HepG2 (cell line): ENCODE measurements around the gene NEK9. TPM values are rescaled to one million over a fixed set of nuclear protein-coding genes. Genes with fewer than 3 reads are reported as not detected.

Experiments used
- ATAC-seq: fragments of 200-7000 bp; cut with Tn5 transposase; 3 replicates; pipeline ENCODE4 v1.9.1; 2020; ENCODE audit warnings: mild to moderate bottlenecking, moderate library complexity
- BruUV-seq: library from RNA; stranded (reverse); fragments of 400-500 nt; replicated peaks from 2 replicates; lab custom pipeline; 2021; lab: Mats Ljungman, UMichigan
- CTCF ChIA-PET: fragments of 300-600 bp; formaldehyde crosslinking; extraction: SDS; loops from one replicate; lab custom pipeline; 2021; ENCODE audit warnings: low total read pairs, inconsistent platforms, low intra/inter-chr PET ratio; lab: Yijun Ruan, JAX
- POLR2A ChIA-PET: fragments of 350-600 bp; sonication (Branson Sonifier 250); formaldehyde crosslinking; loops from one replicate; lab custom pipeline; 2020; ENCODE audit warnings: antibody characterized with exemption, inconsistent platforms; lab: Yijun Ruan, JAX
- DNase-seq: peaks from one replicate; pipeline ENCODE4 v3.0.0-alpha.2; 2015; ENCODE audit warnings: low spot score
- FAIRE-seq: peaks from 3 replicates; lab custom pipeline; 2011; peaks lifted over from hg19 to GRCh38; lab: Jason Lieb, UNC
- H2AFZ ChIP-seq: one replicate; pipeline ENCODE4 v1.6.1; 2011; ENCODE audit warnings: low read length, inconsistent platforms
- H3K27ac ChIP-seq: fragments of 300-600 bp; 3 replicates; pipeline ENCODE4 v1.8.0; 2011; ENCODE audit warnings: mixed run types, mild to moderate bottlenecking, mixed read lengths, low read length, inconsistent platforms; ENCODE audit not compliant: insufficient read depth; ENCODE audit errors: extremely low read length
- H3K27me3 ChIP-seq, 2 experiments: fragments of 200-600 bp in 1 of 2; 2 replicates in 1 of 2; 3 replicates in 1 of 2; pipeline versions ENCODE4 v1.6.0 to v1.8.0; 2011; ENCODE audit warnings: low read length in 2 of 2, mild to moderate bottlenecking in 2 of 2, moderate library complexity in 2 of 2, inconsistent platforms in 1 of 2; ENCODE audit not compliant: insufficient read depth in 2 of 2, control insufficient read depth in 1 of 2
- H3K36me3 ChIP-seq, 2 experiments: fragments of 200-600 bp in 1 of 2; replicated peaks in 1 of 2; 2 replicates in 1 of 2; 3 replicates in 1 of 2; pipeline versions ENCODE4 v1.5.1 to v1.8.0; 2011; ENCODE audit warnings: low read length in 2 of 2, inconsistent platforms in 1 of 2; ENCODE audit not compliant: insufficient read depth in 2 of 2, control insufficient read depth in 1 of 2
- H3K4me1 ChIP-seq: 2 replicates; pipeline ENCODE4 v1.5.1; 2012; ENCODE audit warnings: low read length, inconsistent platforms; ENCODE audit not compliant: insufficient read depth
- H3K4me2 ChIP-seq: 2 replicates; pipeline ENCODE4 v1.6.0; 2011; ENCODE audit warnings: low read depth, low read length, inconsistent platforms
- H3K4me3 ChIP-seq, 3 experiments: fragments of 200-600 bp in 1 of 3; sonication (generic), shearing (Covaris generic) in 1 of 3; replicated peaks in 1 of 3; 2 replicates each; pipeline ENCODE4 v1.5.1; 2011 to 2016; ENCODE audit warnings: low read length in 3 of 3, inconsistent platforms in 2 of 3, low read depth in 2 of 3, mild to moderate bottlenecking in 2 of 3, control low read depth in 1 of 3, mixed read lengths in 1 of 3; ENCODE audit not compliant: insufficient read depth in 1 of 3
- H3K79me2 ChIP-seq: one replicate; pipeline ENCODE4 v1.6.1; 2011; ENCODE audit warnings: low read length, inconsistent platforms; ENCODE audit not compliant: insufficient read depth
- H3K9ac ChIP-seq: 2 replicates; pipeline ENCODE4 v1.6.0; 2011; ENCODE audit warnings: mild to moderate bottlenecking, low read depth, low read length, inconsistent platforms; ENCODE audit not compliant: insufficient read depth
- H3K9me3 ChIP-seq: 2 replicates; pipeline ENCODE4 v1.5.1; 2012; ENCODE audit warnings: mild to moderate bottlenecking, low read length
- H4K20me1 ChIP-seq: 2 replicates; pipeline ENCODE4 v1.6.0; 2011; ENCODE audit warnings: inconsistent platforms, mild to moderate bottlenecking, low read length, moderate library complexity; ENCODE audit not compliant: insufficient read depth
- GMEB2 ChIP-seq: IDR thresholded peaks from 2 replicates; pipeline ENCODE4 v1.6.1; 2016; ENCODE audit warnings: missing biosample characterization, missing genetic modification reagents, low read depth
- JARID2 ChIP-seq: sonication (generic); formaldehyde crosslinking; IDR thresholded peaks from 2 replicates; pipeline ENCODE4 v1.8.1; 2023; ENCODE audit warnings: missing genetic modification reagents, inconsistent platforms; ENCODE audit not compliant: insufficient replicate concordance
- STAT6 ChIP-seq: sonication (generic); formaldehyde crosslinking; IDR thresholded peaks from 2 replicates; pipeline ENCODE4 v1.4.0; 2020; ENCODE audit warnings: missing genetic modification reagents, mild to moderate bottlenecking, borderline replicate concordance
- SYNCRIP ChIP-seq: fragments of 200-400 bp; formaldehyde crosslinking; IDR thresholded peaks from 2 replicates; pipeline ENCODE4 v1.6.1; 2018; ENCODE audit warnings: mild to moderate bottlenecking, low read depth, low read length; ENCODE audit not compliant: insufficient read depth
- ZNF234 ChIP-seq: sonication (generic); formaldehyde crosslinking; conservative IDR thresholded peaks from 2 replicates; pipeline ENCODE4 v1.5.1; 2020; ENCODE audit warnings: mild to moderate bottlenecking, missing genetic modification reagents
- ZNF282 ChIP-seq: fragments of 450-650 bp; IDR thresholded peaks from 2 replicates; pipeline ENCODE4 v1.6.1; 2018; ENCODE audit not compliant: partially characterized antibody
- ZNF546 ChIP-seq: sonication (generic); formaldehyde crosslinking; conservative IDR thresholded peaks from 2 replicates; pipeline ENCODE4 v1.8.1; 2023; ENCODE audit warnings: mild to moderate bottlenecking, missing genetic modification reagents
- ZNF597 ChIP-seq: sonication (generic); formaldehyde crosslinking; IDR thresholded peaks from 2 replicates; pipeline ENCODE4 v1.5.0; 2020; ENCODE audit warnings: missing genetic modification reagents
- ZNF709 ChIP-seq: sonication (generic); formaldehyde crosslinking; IDR thresholded peaks from 2 replicates; pipeline ENCODE4 v1.5.0; 2020; ENCODE audit warnings: mild to moderate bottlenecking, missing genetic modification reagents
- WGBS: methylation state at CpG from one replicate; pipeline ENCODE4 v1.1.6; 2017; ENCODE audit warnings: low lambda C conversion rate; 5-methylcytosine and 5-hydroxymethylcytosine counted together
- in situ Hi-C: cut with HindIII; loops from 2 replicates; pipeline ENCODE4 v1.10.0; 2017; ENCODE audit warnings: low pct_unique_long_range_greater_than_20kb; ENCODE audit not compliant: extremely low pct_ligation_motif_present
- intact Hi-C: fragments of 100-400 bp; cut with micrococcal nuclease; formaldehyde crosslinking; loops from one replicate; pipeline ENCODE4 v1.10.0; 2022; ENCODE audit not compliant: unreplicated experiment
- polyA plus RNA-seq, 8 experiments: library from polyadenylated mRNA; depleted of rRNA in 3 of 8; stranded (reverse) in 7 of 8; unstranded in 1 of 8; fragments of >200 nt; fragmentation: Illumina TruSeq in 4 of 8; extraction: Trizol in 4 of 8; gene quantifications; 2 replicates each; pipeline versions ENCODE4 v1.2.1 to v1.2.3, GENCODE V29; 2011 to 2016; ENCODE audit warnings: low read depth in 4 of 8, missing spikeins in 1 of 8, mixed read lengths in 1 of 8; ENCODE audit not compliant: insufficient read depth in 1 of 8
- total RNA-seq, 5 experiments: library from RNA; depleted of rRNA; stranded (reverse); fragments of >200 nt; fragmentation: Illumina TruSeq; extraction: Trizol; gene quantifications; 2 replicates each; pipeline ENCODE4 v1.2.3, GENCODE V29; 2016; ENCODE audit warnings: low read depth in 1 of 5
- TF ChIP-seq, protein P1 (sequence below): IDR thresholded peaks from 2 replicates; pipeline ENCODE4 v1.6.1; 2016; ENCODE audit warnings: low read depth, control low read depth
- TF ChIP-seq, protein P2 (sequence below): sonication (generic); formaldehyde crosslinking; IDR thresholded peaks from 2 replicates; pipeline ENCODE4 v1.4.0; 2020; ENCODE audit warnings: missing genetic modification reagents

Gene NEK9
- total and polyA plus RNA-seq, 2 of the 13 experiments (the other 11 are each of a cell fraction or from before 2014, with no cell fraction given): 16.5 to 27.3 TPM

GRCh38 chr14:75176142-75176820, 49.4 kb upstream of the NEK9 start, which contains the start of gene TMED10 (continued):
- TF ChIP-seq GMEB2 (CRISPR knock-in tag): 0 out of 2 replicates have a peak, but pooled peaks have one; percentile 20
- TF ChIP-seq JARID2 (CRISPR knock-in tag): peak; percentile 73
- TF ChIP-seq ZNF282: no peak
- TF ChIP-seq, protein P1, sequence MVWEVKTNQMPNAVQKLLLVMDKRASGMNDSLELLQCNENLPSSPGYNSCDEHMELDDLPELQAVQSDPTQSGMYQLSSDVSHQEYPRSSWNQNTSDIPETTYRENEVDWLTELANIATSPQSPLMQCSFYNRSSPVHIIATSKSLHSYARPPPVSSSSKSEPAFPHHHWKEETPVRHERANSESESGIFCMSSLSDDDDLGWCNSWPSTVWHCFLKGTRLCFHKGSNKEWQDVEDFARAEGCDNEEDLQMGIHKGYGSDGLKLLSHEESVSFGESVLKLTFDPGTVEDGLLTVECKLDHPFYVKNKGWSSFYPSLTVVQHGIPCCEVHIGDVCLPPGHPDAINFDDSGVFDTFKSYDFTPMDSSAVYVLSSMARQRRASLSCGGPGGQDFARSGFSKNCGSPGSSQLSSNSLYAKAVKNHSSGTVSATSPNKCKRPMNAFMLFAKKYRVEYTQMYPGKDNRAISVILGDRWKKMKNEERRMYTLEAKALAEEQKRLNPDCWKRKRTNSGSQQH (CRISPR knock-in tag): peak; percentile 28; the same call in 1 of the 2 replicates
- TF ChIP-seq, protein P2, sequence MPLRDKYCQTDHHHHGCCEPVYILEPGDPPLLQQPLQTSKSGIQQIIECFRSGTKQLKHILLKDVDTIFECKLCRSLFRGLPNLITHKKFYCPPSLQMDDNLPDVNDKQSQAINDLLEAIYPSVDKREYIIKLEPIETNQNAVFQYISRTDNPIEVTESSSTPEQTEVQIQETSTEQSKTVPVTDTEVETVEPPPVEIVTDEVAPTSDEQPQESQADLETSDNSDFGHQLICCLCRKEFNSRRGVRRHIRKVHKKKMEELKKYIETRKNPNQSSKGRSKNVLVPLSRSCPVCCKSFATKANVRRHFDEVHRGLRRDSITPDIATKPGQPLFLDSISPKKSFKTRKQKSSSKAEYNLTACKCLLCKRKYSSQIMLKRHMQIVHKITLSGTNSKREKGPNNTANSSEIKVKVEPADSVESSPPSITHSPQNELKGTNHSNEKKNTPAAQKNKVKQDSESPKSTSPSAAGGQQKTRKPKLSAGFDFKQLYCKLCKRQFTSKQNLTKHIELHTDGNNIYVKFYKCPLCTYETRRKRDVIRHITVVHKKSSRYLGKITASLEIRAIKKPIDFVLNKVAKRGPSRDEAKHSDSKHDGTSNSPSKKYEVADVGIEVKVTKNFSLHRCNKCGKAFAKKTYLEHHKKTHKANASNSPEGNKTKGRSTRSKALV (CRISPR knock-in tag): peak; percentile 44; the same call in 1 of the 2 replicates

- in situ Hi-C loops (no loop called here), intact Hi-C loops (loop anchor here (5.0 kb wide), 2 partner anchors 43 to 82 kb away; no protein-coding TSS in a partner anchor)
- 2% methylated on average over 8 of the region's 10 CpGs for WGBS
- no peak for FAIRE-seq
- Histone ChIP-seq H3K4me3 (peak overlapping the region; percentile 83 to 98 (median 93)), H3K9ac (peak overlapping the region; percentile 100), H3K79me2 (peaks cover 55% of the 10 kb centered on the region), H3K4me1 (peaks cover 38% of the 10 kb centered on the region), H4K20me1 (peaks cover 13% of the 10 kb centered on the region; the same call in 1 of the 2 replicates), H3K36me3 (peaks cover 0 to 3% of the 10 kb centered on the region in 2 experiments; a peak in 2 of 5 replicates), H3K4me2 (peak overlapping the region; percentile 82), H3K27me3 (no peaks in the 10 kb centered on the region; a peak in 1 of 5 replicates), H3K9me3 (no peaks in the 10 kb centered on the region), H2AFZ (no peak overlapping the region), H3K27ac (peak overlapping the region; percentile 99)
- BruUV-seq: no TSS peak
- CTCF ChIA-PET: no interaction called here
- POLR2A ChIA-PET: interaction anchor here (1.8 kb wide), 1 partner anchor 83 kb away, joined by 6 read pairs; no protein-coding TSS in a partner anchor
- DNase-seq: no peak
- ATAC-seq: no peak; the same call in 2 of the 3 replicates
- TF ChIP-seq STAT6 (CRISPR knock-in tag): no peak
- no peak for TF ChIP-seq ZNF597 (CRISPR knock-in tag)
- TF ChIP-seq ZNF546 (CRISPR knock-in tag): peak; percentile 53; the same call in 1 of the 2 replicates
- 0 out of 2 replicates have a peak, but pooled peaks have one; percentile 13 for TF ChIP-seq ZNF709 (CRISPR knock-in tag)
- TF ChIP-seq ZNF234 (CRISPR knock-in tag): no peak
- TF ChIP-seq SYNCRIP: no peak
These were observed 48.9 kb upstream of the NEK9 start for GRCh38 chr14:75175677-75176141.
